Omental fat pad (tissue), 4 donors: Measurements from ENCODE around the gene BBS1. TPM values are rescaled to one million over a fixed set of nuclear protein-coding genes. Genes with fewer than 3 reads are reported as not detected.

Source experiments
- ATAC-seq: fragments of 150-250 bp; one replicate; pipeline ENCODE4 v1.9.1; 2016; ENCODE audit warnings: mild to moderate bottlenecking, moderate library complexity; ENCODE audit not compliant: low FRiP score
- DNase-seq: peaks from one replicate; pipeline ENCODE4 v3.0.0-alpha.2; 2019; ENCODE audit warnings: low spot score
- CTCF ChIP-seq, 3 donors: fragments of 450-650 bp; IDR thresholded peaks; one replicate each; pipeline ENCODE4 v1.5.1; 2016 to 2017; ENCODE audit warnings: antibody characterized with exemption in 3 of 3, mild to moderate bottlenecking in 3 of 3, moderate library complexity in 2 of 3
- total RNA-seq, 4 donors: library from RNA; depleted of rRNA; stranded (reverse); fragments of >200 nt; gene quantifications; one replicate each; pipeline ENCODE4 v1.1.0, GENCODE V29; 2016

BBS1 gene
- total RNA-seq, 4 donors from 2014 or later = 35.5 to 71.9 (median 37.9) TPM

- ATAC-seq (no peak), DNase-seq (no peak)
- no peak for TF ChIP-seq CTCF (IDR thresholded peaks at IDR 0.05)
These were observed 31.6 kb upstream of the BBS1 start for GRCh38 chr11:66478729-66479393.

- TF ChIP-seq CTCF (IDR thresholded peaks at IDR 0.05) = no peak
- DNase-seq = no peak
These were observed 30.9 kb upstream of the BBS1 start for GRCh38 chr11:66479394-66480116.

GRCh38 chr11:66480117-66480938 lies 30.1 kb upstream of the BBS1 start, which contains the start of gene DPP3:
DPP3 (plus strand) TSS chr11:66480434; CDS start chr11:66482201, 1,767 bp downstream.
- DNase-seq = peak; percentile 88
- no peak for TF ChIP-seq CTCF (IDR thresholded peaks at IDR 0.05)
- ATAC-seq = peak; percentile 96

More at GRCh38 chr11:66479394-66480116, 30.9 kb upstream of the BBS1 start:
- ATAC-seq = peak; percentile 60

- ATAC-seq = no peak
These were observed 25.5 kb upstream of the BBS1 start for GRCh38 chr11:66484806-66485380.

GRCh38 chr11:66488957-66489356 lies 21.5 kb upstream of the BBS1 start:
- no peak for TF ChIP-seq CTCF (IDR thresholded peaks at IDR 0.05)
- DNase-seq = no peak
- ATAC-seq = no peak

More at GRCh38 chr11:66484806-66485380, 25.5 kb upstream of the BBS1 start:
- no peak for TF ChIP-seq CTCF (IDR thresholded peaks at IDR 0.05)
- DNase-seq = no peak

GRCh38 chr11:66489636-66490035 lies 20.8 kb upstream of the BBS1 start:
- TF ChIP-seq CTCF (IDR thresholded peaks at IDR 0.05) = no peak
- DNase-seq = no peak
- ATAC-seq = no peak
